ENCODE results near the gene ERN2.

Gene ERN2

DNA sequence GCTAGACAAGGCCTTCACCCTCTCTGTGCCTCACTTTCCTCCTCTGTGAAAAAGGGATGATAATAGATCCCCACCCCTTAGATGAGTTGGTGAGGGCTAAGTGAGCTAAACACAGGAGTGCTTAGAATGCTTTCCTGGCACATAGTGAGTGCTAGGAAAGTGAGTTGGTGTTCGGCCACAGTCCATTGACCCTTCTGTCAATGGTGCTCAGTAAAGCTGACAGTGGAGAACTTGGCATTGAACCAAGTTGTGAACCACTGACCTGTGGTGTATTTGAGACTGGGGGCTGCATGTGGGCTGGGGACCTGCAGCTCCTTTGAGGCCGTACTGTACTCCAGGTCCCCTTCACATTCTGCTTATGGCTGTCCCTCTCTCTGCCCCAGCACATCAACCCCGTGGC is 29.5 kb downstream of the ERN2 start:
- H3K9me3 Mint-ChIP-seq = no peaks in the 10 kb centered on the region
- no peak overlapping the region for H3K4me3 Mint-ChIP-seq
- peaks cover 31% of the 10 kb centered on the region for H3K4me1 Mint-ChIP-seq (ENCODE audit: low read depth)
- no peak overlapping the region for H3K27ac Mint-ChIP-seq
- H3K36me3 Mint-ChIP-seq (ENCODE audit: low read depth) = peaks cover 44% of the 10 kb centered on the region
- H3K27me3 Mint-ChIP-seq (ENCODE audit: low read depth) = no peaks in the 10 kb centered on the region

DNA sequence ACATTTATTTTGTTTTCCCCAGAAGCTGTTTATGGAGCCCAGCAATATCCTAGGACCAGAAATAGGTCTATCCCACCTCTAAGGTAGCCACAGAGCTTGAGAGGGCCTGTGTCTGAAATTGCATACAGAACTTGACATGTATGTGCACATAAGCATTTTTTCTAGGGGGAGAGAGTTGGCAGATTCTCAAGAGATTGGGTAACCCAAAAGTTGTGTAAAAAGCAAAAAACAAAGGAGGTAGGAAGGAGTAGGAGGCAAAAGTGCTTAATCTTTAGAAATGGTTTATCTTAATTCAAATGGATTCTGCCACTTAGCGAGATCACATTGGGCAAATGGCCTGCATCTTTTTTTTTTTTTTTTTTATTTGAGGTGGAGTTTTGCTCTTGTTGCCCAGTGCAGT is 30.8 kb downstream of the ERN2 start:
- Mint-ChIP-seq H3K27ac (no peak overlapping the region), H3K4me3 (no peak overlapping the region), H3K9me3 (no peaks in the 10 kb centered on the region), H3K27me3 (ENCODE audit: low read depth) (no peaks in the 10 kb centered on the region), H3K36me3 (ENCODE audit: low read depth) (peaks cover 33% of the 10 kb centered on the region), H3K4me1 (ENCODE audit: low read depth) (peaks cover 38% of the 10 kb centered on the region)

DNA sequence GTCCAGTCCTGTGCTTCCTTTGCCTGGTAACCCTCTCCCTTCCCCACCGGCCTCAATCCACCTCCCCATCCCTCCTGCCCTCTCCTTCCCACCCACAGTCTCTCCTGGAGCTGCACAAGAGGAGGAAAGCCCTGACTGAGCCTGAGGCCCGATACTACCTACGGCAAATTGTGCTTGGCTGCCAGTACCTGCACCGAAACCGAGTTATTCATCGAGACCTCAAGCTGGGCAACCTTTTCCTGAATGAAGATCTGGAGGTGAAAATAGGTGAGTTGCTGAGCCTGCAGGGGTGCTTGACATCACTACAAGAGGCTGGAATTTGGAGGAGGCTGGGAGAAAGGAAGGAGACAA is 33.1 kb downstream of the ERN2 start:
- Mint-ChIP-seq H3K9me3 (no peaks in the 10 kb centered on the region), H3K4me3 (peak overlapping the region; percentile 93), H3K27me3 (ENCODE audit: low read depth) (no peaks in the 10 kb centered on the region), H3K4me1 (ENCODE audit: low read depth) (peaks cover 38% of the 10 kb centered on the region), H3K27ac (no peak overlapping the region), H3K36me3 (ENCODE audit: low read depth) (peaks cover 23% of the 10 kb centered on the region)

DNA sequence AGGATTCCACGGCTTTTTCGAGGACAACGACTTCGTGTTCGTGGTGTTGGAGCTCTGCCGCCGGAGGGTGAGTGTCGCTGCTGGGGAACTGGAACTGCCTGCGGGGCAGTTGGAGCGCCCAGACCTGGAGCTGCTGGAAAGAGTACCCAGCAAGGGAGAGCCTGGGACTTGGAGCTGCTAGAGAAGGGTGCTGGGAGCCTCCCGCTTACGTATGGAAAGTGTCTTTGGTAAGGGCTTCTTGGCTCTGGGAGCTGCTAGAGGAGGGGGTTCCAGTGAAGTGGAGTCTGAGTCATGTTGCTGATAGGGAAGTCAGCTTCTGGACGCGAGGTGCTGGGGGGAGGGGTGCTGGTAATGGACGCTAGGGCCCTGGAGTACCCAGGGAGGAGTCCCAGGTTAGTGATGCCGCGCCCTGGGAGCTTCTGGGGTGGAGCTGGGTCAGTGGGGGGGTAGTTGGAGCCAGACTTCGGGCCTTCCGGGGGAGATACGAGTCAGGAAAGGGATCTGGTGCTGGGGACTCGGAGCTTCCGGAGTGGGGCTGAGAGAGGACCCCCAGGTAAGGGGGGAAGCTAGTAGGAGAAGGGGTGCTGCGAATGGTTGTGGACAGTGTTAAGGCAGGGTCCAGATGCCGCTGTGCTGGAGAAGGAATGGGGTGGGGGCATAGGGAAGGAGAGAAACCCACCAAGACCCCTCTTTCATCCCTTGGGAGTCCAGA is 33.6 kb downstream of the ERN2 start:
- Mint-ChIP-seq H3K27me3 (ENCODE audit: low read depth) (no peaks in the 10 kb centered on the region), H3K27ac (peak overlapping the region; percentile 70), H3K9me3 (no peaks in the 10 kb centered on the region), H3K36me3 (ENCODE audit: low read depth) (peaks cover 22% of the 10 kb centered on the region), H3K4me1 (ENCODE audit: low read depth) (peaks cover 38% of the 10 kb centered on the region), H3K4me3 (peak overlapping the region; percentile 93)

DNA sequence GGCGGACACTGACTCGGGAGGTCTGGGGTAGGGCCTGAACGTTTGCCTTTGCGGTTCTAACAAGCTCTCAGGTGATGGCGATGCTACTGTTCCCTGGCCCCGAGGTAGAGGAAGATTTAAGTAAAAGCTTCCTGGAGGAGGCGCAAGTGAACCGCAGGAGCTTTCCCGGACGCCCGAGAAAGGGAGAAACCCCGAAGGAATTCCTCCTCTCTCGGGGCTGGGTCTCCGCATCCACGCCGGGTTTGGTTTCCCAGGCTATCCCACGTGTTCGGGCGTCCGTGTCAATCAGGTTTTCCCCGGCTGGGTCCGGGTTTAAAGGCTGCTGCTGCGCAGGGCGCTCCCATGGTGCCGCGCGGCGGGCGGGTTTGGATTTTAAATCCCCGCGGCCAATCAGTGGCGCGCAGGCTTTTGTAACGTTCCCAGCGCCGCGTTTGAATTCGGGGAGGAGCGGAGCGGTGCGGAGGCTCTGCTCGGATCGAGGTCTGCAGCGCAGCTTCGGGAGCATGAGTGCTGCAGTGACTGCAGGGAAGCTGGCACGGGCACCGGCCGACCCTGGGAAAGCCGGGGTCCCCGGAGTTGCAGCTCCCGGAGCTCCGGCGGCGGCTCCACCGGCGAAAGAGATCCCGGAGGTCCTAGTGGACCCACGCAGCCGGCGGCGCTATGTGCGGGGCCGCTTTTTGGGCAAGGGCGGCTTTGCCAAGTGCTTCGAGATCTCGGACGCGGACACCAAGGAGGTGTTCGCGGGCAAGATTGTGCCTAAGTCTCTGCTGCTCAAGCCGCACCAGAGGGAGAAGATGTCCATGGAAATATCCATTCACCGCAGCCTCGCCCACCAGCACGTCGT is 34.4 kb downstream of the ERN2 start, which contains the start of gene PLK1:
TSS of gene PLK1 (plus strand) at position 460 of the 844 bp plus-strand sequence. CDS start at position 504, 44 bp downstream.
- Mint-ChIP-seq H3K4me3 (peak within 1 kb of the TSS; percentile 93), H3K27me3 (ENCODE audit: low read depth) (no peaks in the 10 kb centered on the region), H3K9me3 (no peaks in the 10 kb centered on the region), H3K27ac (peak within 1 kb of the TSS; percentile 70), H3K36me3 (ENCODE audit: low read depth) (peaks cover 19% of the 10 kb centered on the region), H3K4me1 (ENCODE audit: low read depth) (peaks cover 38% of the 10 kb centered on the region)

DNA sequence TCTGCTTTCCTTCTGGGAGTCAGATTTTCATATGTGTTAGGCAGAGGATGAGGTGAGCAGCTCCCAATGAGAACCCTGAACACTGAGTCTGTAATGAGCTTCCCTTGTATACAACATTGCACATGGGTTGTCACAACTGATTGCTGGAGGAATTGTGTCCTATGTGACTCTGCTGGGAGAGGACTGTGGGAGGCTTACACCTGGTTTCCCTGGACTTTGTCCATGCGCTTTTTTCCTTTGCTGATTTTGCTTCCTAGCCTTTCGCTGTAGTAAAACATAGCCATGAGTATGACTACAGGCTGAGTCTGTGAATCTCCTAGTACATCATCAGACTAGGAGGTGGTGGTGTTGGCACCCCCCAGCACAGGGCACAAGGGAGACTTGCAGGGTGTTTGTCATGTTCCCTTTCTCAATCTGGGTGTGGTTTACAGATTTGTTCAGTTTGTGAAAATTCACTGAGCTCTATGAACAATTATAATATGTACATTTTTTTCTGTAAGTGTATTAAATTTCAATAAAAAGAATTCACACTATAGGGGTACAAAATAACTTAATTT is 36.0 kb downstream of the ERN2 start:
- H3K4me1 Mint-ChIP-seq (ENCODE audit: low read depth) = peaks cover 36% of the 10 kb centered on the region
- no peaks in the 10 kb centered on the region for H3K27me3 Mint-ChIP-seq (ENCODE audit: low read depth)
- H3K4me3 Mint-ChIP-seq = peak overlapping the region; percentile 93
- H3K9me3 Mint-ChIP-seq = no peaks in the 10 kb centered on the region
- no peak overlapping the region for H3K27ac Mint-ChIP-seq
- H3K36me3 Mint-ChIP-seq (ENCODE audit: low read depth) = peaks cover 19% of the 10 kb centered on the region

DNA sequence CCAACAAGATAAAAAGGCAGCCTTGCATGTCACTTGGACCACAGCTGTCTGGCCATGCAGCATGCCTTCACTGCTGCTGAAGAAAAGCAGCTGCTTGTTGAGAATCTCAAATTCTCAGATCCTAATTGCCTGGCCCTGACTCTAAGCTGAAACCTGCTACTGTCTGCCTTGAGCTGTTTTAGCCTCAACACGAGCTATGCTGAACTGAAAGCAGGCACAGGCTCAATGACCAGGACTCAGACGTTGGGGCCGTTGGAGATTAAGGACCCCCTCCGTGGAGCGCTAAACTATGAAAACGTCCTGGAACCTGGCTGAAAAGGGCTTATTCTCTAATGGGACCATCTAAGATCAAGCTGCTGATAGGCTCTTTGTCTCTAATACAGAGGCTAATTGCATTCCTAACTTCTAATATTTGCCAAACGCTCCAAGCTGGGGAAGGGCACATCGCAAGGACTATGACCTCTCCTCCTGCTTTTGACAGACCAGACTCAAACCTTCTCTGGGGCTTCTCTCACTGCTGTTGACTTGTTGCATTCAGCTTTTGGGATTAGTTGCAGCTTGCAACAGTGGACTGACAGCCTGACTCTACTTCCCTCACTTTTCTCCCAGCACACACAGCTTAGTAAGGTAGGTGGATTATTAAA is 38.9 kb downstream of the ERN2 start:
- Mint-ChIP-seq H3K9me3 (no peaks in the 10 kb centered on the region), H3K4me3 (no peak overlapping the region), H3K27ac (no peak overlapping the region), H3K4me1 (ENCODE audit: low read depth) (peaks cover 30% of the 10 kb centered on the region), H3K27me3 (ENCODE audit: low read depth) (no peaks in the 10 kb centered on the region), H3K36me3 (ENCODE audit: low read depth) (peaks cover 19% of the 10 kb centered on the region)

DNA sequence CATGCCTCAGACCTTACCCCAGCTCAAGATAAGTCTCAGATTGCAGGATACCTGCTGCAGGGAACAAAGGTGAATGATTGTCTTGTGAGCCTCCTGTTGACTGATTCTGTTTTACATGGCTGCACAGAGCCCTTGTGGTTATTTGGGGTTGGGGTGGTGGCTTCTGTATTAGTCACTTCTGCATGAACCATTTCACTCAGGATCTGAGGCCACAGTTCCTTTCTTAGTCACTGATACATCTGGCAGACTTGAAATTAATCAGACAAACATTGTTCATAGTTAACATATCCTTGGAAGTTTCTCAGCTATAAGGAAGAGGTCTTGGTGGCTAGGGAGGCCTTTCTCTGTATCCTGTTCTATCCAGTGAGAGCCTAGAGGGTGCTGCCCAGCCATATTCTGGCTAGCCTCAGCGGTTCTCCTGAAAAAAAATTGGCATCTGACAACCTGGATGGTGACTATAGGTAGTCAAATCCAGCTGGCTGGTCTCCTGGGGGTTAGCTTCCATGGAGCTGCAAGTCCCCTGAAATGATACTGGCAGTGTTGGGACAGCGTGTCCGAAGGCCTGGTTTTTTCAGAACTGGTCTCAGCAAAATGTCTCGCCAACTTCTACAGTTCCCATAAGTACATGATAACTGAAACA is 42.8 kb downstream of the ERN2 start:
- Mint-ChIP-seq H3K36me3 (ENCODE audit: low read depth) (peaks cover 53% of the 10 kb centered on the region), H3K27me3 (ENCODE audit: low read depth) (no peaks in the 10 kb centered on the region), H3K4me3 (no peak overlapping the region), H3K4me1 (ENCODE audit: low read depth) (peaks cover 29% of the 10 kb centered on the region), H3K9me3 (no peaks in the 10 kb centered on the region), H3K27ac (peak overlapping the region; percentile 56)

DNA sequence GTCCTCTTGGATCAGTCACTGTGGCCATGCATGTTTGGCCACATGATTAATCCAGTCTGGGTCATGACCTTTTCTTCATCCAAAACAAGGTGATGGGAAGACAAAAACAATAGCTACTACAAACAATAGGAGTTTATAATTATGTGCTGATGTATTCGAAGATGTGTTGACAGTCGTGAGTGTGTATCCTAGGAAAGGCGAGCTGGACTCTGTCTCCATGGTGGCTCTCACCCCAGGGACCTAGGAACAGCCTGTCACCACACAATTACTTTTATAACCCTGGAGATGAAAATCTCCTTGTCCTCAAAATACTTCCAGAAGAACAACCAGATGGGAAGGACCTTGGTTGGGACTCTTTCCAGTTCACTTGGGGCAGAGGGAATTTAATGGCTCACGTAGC is 44.1 kb downstream of the ERN2 start:
- H3K9me3 Mint-ChIP-seq = no peaks in the 10 kb centered on the region
- peak overlapping the region; percentile 56 for H3K27ac Mint-ChIP-seq
- no peaks in the 10 kb centered on the region for H3K27me3 Mint-ChIP-seq (ENCODE audit: low read depth)
- H3K36me3 Mint-ChIP-seq (ENCODE audit: low read depth) = peaks cover 62% of the 10 kb centered on the region
- H3K4me1 Mint-ChIP-seq (ENCODE audit: low read depth) = peaks cover 30% of the 10 kb centered on the region
- H3K4me3 Mint-ChIP-seq = no peak overlapping the region

DNA sequence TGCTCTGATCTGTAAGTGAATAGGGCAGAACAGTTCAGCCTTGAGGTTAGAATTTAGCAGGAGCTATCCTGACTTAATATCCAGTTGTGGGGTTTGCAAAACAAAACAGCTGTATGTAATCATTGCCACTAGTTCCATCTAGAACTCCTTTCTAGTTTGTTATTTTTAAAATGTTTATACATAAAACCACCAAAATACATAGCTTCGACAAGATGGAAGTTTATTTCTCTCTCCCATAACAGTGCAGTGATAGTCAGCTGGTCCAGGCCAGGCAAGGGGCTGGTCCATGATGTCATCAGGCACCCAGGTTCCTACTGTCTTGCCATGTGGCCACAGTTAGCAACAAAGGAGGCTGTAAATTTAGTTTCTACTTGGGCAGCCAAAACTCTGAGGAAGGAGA is 44.8 kb downstream of the ERN2 start:
- H3K27ac Mint-ChIP-seq = peak overlapping the region; percentile 57
- peaks cover 33% of the 10 kb centered on the region for H3K4me1 Mint-ChIP-seq (ENCODE audit: low read depth)
- no peaks in the 10 kb centered on the region for H3K27me3 Mint-ChIP-seq (ENCODE audit: low read depth)
- no peak overlapping the region for H3K4me3 Mint-ChIP-seq
- H3K9me3 Mint-ChIP-seq = no peaks in the 10 kb centered on the region
- peaks cover 64% of the 10 kb centered on the region for H3K36me3 Mint-ChIP-seq (ENCODE audit: low read depth)

DNA sequence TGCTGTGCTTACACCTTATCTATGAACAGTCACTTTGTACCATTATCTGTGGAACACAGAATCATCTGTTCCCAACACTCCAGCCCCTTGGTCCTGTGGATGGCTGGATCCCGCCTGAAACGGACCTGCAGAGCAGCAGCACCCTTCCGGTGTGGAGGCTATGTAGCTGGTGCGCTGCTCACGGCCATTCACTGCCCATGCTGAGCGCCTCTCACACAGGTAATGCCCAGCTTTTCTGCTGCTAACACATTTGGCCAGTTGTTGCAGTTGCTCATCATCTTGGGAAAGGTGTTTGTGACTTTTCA is 45.7 kb downstream of the ERN2 start:
- no peaks in the 10 kb centered on the region for H3K27me3 Mint-ChIP-seq (ENCODE audit: low read depth)
- no peak overlapping the region for H3K27ac Mint-ChIP-seq
- H3K9me3 Mint-ChIP-seq = no peaks in the 10 kb centered on the region
- peaks cover 33% of the 10 kb centered on the region for H3K4me1 Mint-ChIP-seq (ENCODE audit: low read depth)
- peaks cover 70% of the 10 kb centered on the region for H3K36me3 Mint-ChIP-seq (ENCODE audit: low read depth)
- no peak overlapping the region for H3K4me3 Mint-ChIP-seq

DNA sequence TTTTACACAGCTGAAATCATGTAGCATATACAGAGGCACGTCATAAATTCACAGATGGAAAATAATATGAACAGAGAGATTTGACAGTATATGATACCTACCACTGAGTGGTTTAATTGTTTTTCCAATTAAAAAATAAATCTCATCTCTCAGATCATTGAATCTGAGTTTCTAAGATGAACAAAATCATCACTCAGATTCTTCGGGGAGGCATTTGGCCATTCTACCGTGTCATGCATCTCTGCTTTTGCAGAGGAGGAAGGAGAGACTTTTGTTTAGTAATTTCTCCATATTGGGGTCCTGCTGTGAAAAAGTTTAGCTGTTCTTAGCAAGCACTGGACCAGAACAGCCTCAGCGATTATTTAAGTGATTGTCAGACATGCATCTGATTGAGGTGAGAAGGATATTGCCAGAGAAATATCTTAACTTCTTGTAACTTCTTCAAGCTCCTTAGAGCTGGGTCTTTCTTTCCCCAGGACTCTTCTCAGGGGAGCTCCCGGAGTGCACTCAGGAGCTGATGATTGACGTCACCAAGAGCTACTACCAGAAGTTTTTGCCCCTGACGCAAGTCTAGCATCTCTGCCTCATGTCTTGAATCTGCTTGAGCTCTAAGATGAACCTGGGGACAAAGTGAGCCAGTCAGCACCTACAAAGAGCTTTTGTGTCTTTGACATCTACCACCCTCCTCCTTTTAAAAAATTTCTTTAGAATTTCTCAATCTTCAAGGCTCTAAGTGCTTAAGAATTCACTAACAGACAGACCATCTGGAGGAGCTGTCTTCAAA is 46.3 kb downstream of the ERN2 start:
- Mint-ChIP-seq H3K36me3 (ENCODE audit: low read depth) (peaks cover 71% of the 10 kb centered on the region), H3K9me3 (no peaks in the 10 kb centered on the region), H3K27me3 (ENCODE audit: low read depth) (no peaks in the 10 kb centered on the region), H3K27ac (no peak overlapping the region), H3K4me1 (ENCODE audit: low read depth) (peaks cover 33% of the 10 kb centered on the region), H3K4me3 (no peak overlapping the region)

DNA sequence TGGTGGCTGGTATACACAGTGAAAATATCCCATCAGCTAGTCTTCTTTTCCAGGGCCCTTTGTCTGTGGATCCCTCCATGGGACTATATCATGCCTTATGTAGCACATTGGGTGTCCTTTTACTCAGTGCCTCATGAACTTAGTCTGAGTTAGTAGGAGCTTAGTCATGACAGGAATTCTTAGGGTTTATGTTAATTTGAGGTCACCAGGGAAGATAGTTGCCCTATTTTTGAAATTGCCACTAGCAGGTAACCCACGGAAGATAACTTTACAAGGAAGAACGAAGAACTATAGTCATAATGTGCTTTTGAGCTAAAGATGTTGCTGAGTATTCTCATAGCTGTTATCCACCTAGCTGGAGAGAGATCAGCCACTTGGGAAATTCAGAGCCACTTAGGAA is 49.1 kb downstream of the ERN2 start:
- Mint-ChIP-seq H3K9me3 (no peaks in the 10 kb centered on the region), H3K4me3 (no peak overlapping the region), H3K27me3 (ENCODE audit: low read depth) (no peaks in the 10 kb centered on the region), H3K36me3 (ENCODE audit: low read depth) (peaks cover 76% of the 10 kb centered on the region), H3K27ac (no peak overlapping the region), H3K4me1 (ENCODE audit: low read depth) (peaks cover 11% of the 10 kb centered on the region)

Data from T-helper 1 cell treated with Interleukin-12 subunit alpha and Interleukin-12 subunit beta and Interleukin-4 antibody, amounts not matched to agents 30 μg/mL and 1 μg/mL, for 36 hours (primary cell).